Femur (tissue), 1 donor: ENCODE measurements around the gene BDKRB2.
A peak's percentile ranks its signal among the peaks of the same experiment; 100 is the strongest.

Experiments used
- DNase-seq: peaks from one replicate; pipeline ENCODE4 v3.0.0-alpha.2; 2017

Gene BDKRB2

DNA sequence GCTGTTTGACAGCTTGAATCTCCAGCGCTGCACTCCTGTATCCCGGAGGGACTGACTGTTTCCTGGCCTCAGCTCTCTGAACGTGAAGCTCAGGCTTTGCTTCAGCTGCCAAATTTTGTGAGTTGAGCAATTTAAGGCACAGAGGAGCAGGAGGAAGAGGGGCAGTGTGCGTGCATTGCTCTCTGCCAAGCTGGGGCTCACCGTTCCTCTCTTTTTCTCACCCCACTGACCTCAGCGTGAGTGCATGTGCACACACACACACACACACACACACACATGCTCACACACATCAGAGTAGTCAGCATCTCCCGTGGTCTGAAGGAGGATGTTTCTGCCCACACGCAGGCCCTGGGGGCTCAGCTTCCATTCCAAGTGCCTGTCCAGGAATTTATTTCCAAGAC is 27.8 kb upstream of the BDKRB2 start:
- peak; percentile 62 for DNase-seq

DNA sequence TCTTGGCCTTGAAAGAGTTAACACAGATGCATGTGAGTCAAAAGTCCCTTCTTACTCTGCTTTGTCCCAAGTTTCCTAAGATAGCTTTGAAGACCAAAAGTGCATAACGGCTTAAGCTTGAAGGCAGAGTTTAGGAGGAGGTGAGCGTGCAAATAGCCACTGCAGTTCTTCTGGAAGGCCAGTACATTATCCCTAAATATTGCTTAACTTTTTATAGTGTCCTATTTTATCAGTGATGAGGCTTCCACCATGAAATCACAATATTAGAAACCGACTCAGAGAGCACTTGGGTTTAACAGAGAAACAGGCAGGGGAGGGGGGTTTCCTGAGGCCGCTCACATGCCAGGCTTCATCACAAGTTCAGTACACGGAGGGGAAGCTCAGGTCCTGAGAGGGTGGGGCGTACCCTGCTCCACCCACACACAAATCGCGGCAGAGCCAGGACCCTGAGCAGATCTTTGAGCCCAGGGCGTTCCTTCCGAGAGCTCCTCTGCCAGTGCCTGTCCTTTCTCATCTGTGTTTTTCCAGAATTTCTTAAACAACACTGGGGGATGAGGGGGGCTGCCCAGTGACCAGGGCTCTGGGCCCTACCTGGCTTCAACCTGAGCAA is 26.8 kb upstream of the BDKRB2 start:
- peak; percentile 45 for DNase-seq

DNA sequence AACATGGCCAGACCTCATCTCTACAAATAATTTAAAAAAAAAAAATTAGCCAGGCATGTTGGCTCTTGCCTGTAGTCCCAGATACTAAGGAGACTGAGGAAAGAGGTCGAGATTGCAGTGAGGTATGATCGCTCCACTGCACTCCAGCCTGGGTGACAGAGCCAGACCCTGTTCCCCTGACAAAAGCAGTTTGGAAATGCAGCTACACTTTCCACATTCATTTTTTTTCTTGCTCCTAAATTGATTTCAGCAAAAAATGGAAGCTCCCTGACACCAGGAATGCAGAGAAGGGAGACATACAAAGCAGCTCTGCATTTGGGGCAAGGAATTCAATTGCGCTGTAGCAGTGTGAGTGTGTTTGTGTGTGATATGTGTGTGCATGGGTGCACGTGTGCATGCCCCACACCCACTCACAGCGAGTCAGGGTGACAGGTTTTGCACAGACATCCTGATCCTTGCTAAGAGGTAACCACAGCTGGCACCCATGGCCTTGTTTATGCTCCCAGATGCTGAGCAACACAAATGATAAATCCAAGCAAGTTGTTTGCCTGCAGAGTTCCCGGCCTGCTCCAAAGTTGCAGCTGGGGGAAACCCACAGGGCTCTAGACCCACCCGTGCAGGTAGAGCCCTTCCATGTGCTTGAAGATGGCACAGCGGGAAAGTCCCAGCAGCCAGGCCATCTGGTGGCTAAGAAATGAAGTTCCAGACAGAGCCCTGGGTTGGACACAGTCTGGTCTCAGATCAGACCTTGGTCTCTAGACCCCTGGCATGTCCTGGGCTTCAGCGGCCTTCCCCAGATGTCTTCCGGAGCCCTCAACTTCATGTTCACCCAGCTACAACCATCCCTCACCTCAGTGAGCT is 25.9 kb upstream of the BDKRB2 start:
- no peak for DNase-seq

DNA sequence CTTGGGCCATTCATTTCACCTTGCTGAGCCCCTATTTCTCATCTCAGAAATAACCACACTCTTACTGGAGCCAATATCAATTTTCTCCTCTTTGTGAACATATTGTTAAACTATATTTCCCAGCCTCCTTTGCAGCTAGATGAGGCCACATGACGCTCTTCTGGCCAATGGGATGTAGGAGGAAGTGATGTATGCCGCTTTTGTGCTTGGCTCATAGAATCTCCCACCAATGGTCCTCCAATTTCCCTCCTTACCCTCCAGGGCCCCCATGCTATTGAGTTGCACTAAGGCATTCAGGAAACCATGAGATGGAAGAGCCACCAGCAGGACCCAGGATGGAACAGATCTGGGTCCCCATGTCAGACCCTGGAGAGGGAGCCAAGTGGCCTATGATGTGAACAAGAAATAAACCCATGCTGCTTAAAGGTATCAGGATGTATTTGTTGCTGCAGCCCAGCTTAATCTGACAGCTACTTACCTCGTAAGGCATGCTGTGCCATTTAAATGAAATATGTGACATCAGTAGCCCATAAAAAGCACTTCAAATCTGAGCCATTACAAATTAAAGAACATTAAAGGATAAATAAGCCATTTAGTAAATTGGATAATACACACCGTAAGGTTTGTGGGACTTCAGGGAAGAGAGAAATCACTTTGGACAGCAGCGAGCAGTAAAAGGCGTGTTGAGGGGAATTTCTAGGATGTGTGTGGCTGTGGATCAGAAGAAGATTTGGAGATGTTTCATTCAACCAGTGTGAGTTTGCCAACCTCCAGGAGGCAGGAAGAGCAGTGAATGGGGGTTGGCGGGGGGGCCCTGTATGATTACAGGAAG is 24.4 kb upstream of the BDKRB2 start:
- no peak for DNase-seq

DNA sequence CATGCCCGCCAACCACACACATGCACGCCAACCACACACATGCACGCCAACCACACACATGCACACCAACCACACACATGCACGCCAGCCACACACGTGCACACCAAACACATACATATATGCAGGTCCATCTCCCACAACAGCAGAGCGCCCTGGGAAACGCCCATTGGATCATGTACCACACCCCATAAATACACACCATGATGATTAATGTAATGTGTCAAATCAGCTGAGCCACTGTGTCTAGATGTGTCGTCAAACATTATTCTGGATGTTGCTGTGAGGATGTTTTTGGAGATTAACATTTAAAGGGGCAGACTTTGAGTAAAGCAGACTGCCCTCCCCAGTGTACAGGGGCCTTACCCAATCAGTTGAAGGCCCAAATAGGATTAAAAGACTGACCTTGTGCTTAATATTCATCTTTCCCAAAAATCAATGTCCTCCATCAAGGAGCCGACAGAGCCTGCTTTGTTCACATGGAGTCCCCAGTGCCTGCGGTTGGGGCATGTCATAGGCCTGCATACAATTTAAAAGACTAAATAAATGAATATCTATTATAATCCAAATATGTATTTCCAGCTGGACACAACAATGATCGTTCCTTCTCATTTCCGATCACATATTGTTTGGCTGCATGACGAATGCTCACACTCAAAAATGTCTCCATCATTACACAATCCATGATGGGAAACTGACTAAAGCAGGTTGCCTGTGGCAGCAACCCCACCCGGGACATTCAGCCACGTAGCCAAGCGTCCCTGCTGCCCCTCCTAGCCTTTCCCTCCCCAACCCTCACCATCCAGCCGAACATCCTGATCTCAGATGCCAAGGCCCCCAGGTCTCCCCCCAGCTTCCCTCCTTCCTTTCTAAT is 23.2 kb upstream of the BDKRB2 start:
- DNase-seq, result no peak

DNA sequence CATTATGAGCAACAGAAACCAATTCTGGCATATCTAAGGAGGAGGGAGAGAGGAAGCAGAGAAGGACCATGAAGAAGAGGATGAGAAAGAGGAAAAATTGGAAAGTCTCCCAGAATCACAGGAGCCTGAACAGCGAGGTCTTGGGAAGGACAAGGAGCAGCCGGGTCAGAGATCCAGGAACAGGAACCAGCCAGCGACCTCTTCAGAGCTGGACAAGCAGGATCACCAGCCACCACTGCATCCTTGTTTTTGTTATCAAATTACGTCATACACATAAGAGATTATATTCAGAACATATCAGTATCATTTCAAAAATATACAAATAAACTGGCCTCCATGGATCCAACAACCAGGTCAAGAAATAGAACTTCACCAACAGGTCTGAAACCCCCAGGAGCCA is 22.1 kb upstream of the BDKRB2 start:
- no peak for DNase-seq

DNA sequence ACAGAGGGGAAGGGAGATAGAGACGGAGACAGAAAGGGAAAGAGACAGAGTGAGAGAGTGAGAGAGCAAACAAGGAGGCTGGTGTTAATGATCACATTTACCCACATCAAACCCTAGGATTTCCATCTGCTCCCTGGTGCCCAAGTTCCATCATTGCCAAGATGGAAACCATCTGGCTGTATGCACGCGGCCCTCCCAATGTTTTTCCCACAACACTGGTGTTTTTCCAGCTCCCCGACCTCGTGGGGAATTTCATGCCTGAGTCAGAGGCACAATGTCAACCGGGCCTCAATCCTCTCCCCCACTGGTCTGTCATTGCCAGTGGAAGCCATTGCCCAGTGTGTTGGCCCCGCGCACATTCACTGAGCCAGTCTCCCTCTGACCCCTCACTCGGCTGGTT is 19.9 kb upstream of the BDKRB2 start:
- no peak for DNase-seq

DNA sequence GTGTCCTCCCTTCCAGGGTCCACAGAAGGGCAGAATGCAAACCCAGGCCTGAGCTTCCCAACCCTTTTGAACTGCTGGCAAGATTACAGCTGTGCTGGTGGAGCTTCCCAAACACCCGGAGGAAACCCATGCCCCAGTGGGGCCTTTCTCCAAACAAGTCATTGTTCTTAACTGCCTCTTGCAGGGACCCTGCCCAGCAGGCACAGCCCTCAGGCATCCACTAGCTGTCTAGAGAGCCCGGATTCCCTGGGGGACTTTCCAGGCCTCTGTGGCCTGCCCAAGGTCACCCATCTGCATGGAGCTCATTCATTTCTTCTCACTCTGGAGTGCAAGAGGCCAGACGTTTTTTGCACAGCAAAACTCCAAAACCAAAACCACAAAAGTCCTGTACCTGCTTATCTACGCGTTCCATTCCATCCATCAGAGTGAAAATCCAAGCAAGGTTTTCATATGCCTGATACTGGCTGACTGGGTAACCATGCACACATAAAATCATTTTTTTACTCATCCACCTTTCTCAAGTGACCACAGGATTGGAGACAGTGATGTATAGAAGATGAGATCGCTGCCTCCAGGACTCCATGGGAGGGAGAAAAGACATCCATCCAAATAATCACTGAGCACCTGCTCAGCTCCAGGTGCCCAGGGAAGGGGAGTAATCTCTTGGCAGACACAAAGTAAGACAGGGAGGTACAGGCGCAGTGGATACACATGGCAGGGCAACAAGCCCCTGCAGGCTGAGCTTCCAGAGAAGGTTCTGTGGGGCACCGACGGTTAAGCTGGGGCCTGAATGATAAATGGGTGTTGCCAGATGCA is 17.2 kb upstream of the BDKRB2 start:
- no peak for DNase-seq

DNA sequence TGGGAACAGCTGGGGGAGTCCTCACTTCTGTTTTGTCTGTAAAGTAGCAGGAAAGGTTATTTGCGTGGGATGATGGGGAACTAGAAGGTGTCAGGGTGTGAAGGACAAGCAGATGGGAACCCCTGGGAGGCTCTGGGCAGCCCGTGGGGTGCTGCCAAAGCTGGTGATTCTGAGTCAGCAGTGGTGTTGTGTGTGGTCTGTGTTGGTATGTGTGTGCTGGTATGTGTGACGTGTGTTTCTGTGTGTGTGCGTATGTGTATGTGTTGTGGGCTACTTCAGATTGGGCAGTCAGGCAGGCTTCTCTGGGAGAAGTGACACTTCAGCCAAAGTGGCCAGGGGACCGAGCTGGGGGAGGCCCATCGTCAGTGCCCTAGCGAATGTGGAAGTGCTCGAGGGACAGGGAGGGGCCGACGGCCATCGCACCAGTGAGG is 15.3 kb upstream of the BDKRB2 start:
- DNase-seq, result no peak

DNA sequence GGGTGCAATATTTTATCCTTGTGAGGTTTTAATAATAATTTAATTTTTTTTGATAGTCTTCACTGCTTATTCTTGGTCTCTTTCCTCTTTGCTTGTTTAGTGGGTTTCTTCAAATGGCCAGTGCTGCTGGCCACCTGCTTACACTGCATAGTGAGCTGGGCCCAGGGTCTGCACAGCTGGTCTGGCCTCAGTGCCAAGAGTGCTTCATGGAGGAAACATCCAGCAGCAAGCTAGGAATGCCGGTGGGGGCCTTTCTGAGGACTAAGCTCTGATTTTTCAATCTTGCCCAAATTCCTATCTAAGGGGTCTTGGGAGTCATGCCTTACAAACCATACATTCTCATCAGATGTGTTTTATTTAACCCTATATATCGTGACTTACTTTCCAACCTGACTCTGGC is 13.3 kb upstream of the BDKRB2 start:
- DNase-seq, result peak; percentile 72

DNA sequence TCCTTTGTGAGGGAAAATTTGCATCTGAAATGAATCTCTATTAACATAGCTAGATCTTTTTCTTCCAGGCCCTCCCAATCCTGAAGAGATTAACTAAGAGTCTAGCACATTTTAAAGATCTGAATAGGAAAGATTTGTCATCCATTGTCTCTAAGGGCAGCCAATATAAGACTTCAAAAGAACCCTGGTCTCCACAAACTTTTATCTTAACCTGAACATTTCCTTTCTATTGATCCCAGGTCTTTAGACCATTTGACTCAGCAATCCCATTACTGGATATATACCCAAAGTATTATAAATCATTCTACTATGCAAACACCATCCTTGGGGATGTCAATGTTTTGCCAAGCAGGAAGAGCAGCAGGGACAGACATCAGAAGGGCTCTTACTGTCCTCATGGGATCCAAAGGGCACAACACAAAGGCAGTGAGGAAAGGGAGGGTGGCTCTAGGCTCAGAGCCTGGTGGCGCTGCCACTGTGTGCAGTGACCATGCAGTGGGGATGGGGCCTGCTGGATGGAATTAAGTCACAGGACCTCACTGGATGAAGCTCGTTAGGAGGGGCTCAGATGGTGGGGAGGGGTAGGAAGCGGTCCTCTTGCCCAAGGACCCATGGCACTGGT is 12.7 kb upstream of the BDKRB2 start:
- DNase-seq, result no peak

DNA sequence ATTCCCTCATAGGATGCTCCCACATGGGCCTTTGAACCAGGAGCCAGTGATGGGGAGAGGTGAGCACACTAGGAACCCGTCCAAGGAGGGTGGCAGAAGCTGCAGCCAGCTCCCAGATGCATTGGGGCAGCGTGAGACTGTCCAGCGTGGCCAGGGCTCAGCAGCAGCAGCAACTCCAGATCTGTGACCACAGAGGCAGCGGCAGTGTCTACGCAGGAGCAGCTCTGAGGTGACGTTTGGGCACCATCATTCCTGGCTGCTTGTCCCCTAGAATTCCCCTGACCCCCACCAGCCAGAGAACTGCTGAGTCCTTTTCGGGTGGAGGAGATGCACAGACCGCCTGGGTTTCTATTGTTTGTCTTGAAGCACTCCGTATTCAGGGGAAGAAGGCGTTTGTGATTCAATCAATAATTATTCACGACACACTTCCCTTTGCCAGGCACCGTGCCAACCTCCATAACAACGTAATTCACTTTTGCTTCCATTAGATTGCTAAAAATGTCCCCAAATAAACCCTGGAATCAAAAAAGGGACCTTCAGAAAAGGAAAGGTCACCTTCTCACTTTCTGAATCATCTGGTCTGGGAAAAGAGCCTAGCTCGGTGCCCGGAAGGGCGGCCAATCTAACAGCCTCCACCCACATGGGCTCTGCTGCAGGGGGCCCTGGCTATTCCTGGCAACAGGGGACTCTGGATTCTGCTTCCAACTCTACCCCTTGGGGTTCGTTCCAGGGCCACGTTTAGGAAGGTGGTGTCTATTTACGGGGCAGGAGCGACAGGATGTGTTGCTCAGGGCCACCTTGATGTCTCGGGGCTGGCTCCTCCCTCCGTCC is 11.4 kb upstream of the BDKRB2 start:
- DNase-seq, result no peak

DNA sequence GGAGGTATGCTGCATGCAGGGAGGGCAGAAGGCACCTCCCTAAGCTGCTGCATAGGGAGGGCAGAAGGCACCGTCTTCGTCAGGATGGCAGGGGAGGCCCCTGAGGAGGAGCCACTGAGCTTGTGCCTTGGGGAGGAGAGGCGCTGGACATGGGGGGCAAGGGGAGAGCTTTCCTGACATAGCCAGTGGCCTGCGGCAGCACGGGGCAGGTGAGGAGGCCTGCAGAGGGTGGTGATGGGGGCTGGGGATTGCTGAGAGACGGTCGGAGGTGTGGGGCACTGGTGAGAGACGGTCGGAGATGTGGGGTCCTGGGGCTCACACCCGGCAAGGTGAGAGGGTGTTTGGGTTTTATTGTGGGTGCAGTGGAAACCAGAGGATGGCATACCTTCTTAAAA is 10.4 kb upstream of the BDKRB2 start:
- DNase-seq, result no peak

DNA sequence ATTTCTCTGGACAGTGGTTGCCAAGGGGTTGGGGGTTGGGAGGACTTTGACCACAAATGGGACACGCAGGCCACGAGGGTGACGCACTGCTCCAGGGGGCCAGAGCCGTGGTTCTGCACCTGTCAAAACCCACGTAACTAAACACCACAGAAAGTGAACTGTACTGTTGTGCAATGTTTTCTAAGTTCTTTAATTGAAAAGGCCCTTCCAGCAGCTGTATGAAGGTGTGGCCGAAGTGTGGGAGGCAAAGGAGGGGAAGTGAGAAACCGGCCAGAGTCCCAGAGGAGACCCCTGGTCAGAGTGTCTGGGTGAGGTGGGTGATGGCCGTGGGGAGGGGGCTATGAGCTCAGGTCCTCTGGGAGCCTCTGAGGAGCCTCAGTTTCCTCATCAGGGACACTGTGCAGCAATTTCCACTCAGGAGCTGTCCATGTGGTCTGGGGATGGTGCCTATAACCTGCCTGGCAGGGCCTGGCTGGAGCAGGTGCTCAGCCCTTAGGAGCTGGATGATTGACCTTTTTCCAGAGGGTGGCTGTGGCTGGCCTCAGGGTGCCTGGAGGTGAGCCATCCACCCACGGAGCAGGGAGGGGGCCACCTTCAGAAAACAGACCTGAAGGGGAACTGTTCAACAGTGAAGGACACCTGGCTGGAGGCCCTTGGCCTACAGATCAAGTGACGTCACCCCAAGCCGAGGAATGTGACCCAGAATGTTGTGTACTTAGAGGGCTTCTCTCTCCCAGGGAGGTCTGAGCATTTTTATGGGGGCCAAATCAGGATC is 9.8 kb upstream of the BDKRB2 start:
- DNase-seq, result no peak

DNA sequence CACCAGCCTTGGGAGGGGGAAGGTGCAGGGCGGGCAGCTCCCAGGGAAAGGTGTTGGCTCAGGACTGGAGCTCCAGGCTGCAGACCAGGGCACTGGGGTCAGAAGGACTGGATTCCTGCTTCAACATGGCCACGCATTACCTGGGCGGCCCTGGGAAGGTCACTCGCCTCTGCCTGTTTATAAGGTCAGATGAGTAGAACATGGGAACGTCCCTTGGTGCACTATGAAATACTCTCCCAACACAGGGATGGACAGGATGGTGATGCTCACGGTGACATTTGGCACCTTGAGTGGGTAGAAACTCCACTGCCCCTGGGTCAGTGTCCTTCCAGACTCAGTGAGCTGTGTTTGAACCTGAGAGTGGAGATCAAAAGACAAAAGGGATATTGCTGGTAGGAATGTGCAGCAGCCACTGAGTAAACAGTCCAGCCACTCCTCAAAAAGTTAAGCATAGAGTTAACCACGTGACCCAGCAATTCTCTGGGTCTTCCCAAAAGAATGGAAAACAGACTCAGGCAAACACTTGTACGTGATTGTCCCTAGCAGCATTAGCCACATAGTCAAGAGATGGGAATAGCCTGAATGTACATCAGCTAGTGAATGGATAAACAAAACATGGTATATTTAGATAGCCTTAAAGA is 9.1 kb upstream of the BDKRB2 start:
- no peak for DNase-seq

DNA sequence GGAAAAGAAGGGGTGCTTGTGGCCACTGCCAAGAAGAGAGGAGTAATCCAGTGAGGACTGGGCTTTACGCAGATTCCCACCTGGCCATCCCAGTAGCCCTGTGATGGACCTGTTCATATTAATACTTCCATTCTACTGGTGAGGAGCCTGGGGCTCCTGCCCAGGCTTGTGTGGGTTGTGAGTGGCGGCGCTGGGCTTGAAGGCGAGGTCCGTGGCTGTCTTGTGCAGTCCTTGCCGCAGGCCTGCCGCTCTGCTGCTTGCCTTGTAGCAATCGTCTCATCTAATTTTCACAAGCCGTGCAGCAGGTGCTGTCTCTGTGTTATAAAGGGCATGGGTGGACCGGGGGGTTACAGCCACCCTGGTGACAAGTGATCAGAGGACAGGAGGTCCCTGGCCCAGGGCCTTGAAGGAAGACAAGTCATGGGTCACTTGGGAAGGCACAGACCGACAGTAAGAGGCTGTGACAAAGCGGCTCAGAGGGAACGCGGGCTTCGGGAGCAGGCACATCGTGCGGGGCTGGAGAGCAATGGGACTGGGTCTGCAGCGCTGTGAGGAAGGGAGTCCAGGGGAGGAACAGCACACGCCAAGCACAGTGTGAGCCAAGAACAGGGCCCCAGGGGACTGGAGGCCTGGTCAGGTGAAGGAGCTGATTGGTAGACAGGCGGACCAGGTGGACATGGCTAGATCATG is 7.3 kb upstream of the BDKRB2 start:
- no peak for DNase-seq

DNA sequence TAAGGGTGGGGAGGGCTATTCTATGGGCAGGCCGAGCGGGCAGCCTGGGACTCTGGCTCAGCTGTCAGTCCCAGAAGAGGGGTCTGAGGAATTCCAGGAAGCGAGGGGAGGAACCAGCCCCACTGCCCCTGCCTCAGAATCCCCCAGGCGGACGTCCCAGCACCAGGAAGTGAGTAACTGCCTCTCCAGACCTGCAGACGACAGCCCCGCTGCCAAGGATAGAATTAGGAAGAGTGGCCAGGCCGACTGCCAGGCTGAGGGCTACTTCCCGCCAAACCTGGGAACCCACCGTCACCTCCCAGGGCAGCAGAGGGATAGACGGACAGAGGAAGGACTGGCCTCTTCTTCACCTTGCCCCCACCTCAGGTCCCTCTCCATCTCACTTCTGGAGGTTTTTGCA is 6.7 kb upstream of the BDKRB2 start:
- DNase-seq, result no peak

DNA sequence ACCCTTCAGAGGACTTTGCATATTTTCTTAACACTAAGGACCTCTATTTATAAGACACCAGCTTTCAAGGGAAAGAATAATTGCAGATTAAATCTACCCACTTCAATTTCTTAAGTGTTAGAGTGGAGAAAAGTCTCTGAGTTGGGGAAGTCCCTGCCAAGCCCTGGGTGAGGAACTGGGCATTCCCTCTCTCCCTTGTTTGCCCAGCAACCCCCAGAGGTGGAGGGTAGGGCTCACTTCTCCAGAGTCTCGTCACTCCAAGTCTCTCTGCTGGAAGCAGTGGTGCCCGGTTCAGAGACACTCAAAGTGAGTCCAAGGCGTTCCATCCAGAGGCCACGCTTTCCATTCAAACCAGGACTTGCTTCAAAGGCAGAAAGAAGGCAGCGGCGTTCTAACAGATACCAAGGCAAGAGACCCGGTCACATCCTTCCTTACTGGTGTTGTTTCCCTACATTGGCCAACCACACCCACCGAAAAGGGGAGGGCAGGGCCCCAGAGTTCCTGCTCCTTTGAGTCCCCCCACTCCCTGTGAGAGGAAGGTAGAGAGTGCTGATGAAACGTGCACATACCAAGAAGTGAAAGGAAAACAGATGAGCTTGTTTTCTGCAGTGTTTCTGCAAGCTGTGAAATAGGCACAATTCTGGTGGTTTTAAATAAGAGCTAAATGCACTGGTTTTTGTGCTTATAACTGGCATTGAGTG is 6.1 kb upstream of the BDKRB2 start:
- DNase-seq, result no peak
